Lung (tissue), 12 donors: ENCODE results near the gene SLC22A2. TPM values are rescaled to one million over a fixed set of nuclear protein-coding genes. Genes with fewer than 3 reads are reported as not detected.

Experiments used
- ATAC-seq: fragments of 200-7000 bp; cut with Tn5 transposase; one replicate; pipeline ENCODE4 v1.9.1; 2020; ENCODE audit warnings: moderate number of reproducible peaks; ENCODE audit not compliant: insufficient read depth, low FRiP score
- DNase-seq, 3 donors: peaks; one replicate each; pipeline ENCODE4 v3.0.0-alpha.2; 2013 to 2017
- H3K27ac ChIP-seq, 2 donors: one replicate each; pipeline ENCODE4 v1.5.1; 2013; ENCODE audit warnings: mild to moderate bottlenecking in 2 of 2, moderate library complexity in 2 of 2, control low read depth in 1 of 2, inconsistent platforms in 1 of 2, low read depth in 1 of 2, low read length in 1 of 2
- H3K27me3 ChIP-seq, 3 donors: one replicate each; pipeline ENCODE4 v1.5.1; 2013; ENCODE audit warnings: low read length in 2 of 3; ENCODE audit not compliant: control insufficient read depth in 3 of 3, insufficient read depth in 3 of 3
- H3K36me3 ChIP-seq, 4 donors: one replicate each; pipeline ENCODE4 v1.5.1; 2013; ENCODE audit warnings: low read length in 4 of 4, mild to moderate bottlenecking in 1 of 4, moderate library complexity in 1 of 4; ENCODE audit not compliant: control insufficient read depth in 4 of 4, insufficient read depth in 4 of 4
- H3K4me1 ChIP-seq, 5 donors: one replicate each; pipeline ENCODE4 v1.5.1; 2013; ENCODE audit warnings: low read length in 5 of 5, mild to moderate bottlenecking in 2 of 5, moderate library complexity in 1 of 5; ENCODE audit not compliant: control insufficient read depth in 5 of 5, insufficient read depth in 5 of 5
- H3K4me3 ChIP-seq: one replicate; pipeline ENCODE4 v1.5.1; 2013; ENCODE audit warnings: mild to moderate bottlenecking, control low read depth, moderate library complexity
- H3K9ac ChIP-seq, 2 donors: one replicate each; pipeline ENCODE4 v1.5.1; 2013; ENCODE audit warnings: low read length in 2 of 2, control low read depth in 1 of 2; ENCODE audit not compliant: insufficient read depth in 1 of 2
- H3K9me3 ChIP-seq, 4 donors: one replicate each; pipeline ENCODE4 v1.5.1; 2013; ENCODE audit warnings: low read length in 3 of 4, mild to moderate bottlenecking in 1 of 4, moderate library complexity in 1 of 4; ENCODE audit not compliant: control insufficient read depth in 4 of 4, insufficient read depth in 3 of 4
- WGBS, 2 donors: extraction: QIAGEN DNeasy Blood & Tissue Kit; methylation state at CpG; one replicate each; pipeline ENCODE4 v1.1.7; 2013; 5-methylcytosine and 5-hydroxymethylcytosine counted together
- polyA plus RNA-seq, 2 donors: library from polyadenylated mRNA; stranded (reverse); fragments of 200-250 nt; gene quantifications; one replicate each; pipeline ENCODE4 v1.2.1, GENCODE V29; 2013
- total RNA-seq, 2 donors: library from RNA; depleted of rRNA in 1 of 2; stranded (reverse); fragments of >200 nt in 1 of 2; gene quantifications; one replicate each; pipeline ENCODE4 v1.2.1, GENCODE V29; 2014 to 2021
- TF ChIP-seq, protein P1 (sequence below): IDR thresholded peaks from 2 replicates; pipeline ENCODE4 v1.5.1; 2012; ENCODE audit warnings: mild to moderate bottlenecking; ENCODE audit errors: control extremely low read depth, extremely low read depth
- donor health status: control.
- donor health status: control.
- donor health status: Bipolar disorder and iron deficiency.
- donor health status: healthy.
- donor health status: DM: yes; HTN: yes; CAD: no.

SLC22A2 gene
- total and polyA plus RNA-seq, 4 donors = not detected

DNA sequence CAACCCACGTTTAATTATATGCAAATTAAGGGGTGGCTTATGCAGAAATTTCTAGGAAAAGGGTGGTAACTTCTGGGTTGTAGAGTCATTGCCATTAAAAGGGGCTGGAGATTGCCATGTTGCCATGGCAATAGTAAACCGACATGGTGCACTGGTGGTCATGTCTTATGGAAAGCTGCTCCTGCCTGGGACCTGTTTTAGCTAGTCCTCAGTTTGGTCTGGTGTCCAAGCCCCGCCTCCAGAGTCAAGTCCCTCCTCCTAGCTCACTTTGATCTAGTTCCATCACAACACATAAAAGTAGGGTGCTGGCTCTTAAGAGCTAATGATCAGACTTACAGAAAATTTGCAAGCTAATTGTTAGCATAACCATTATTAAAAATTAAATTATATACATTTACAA, 5.3 kb downstream of the SLC22A2 start:
- H3K27me3 ChIP-seq = peaks cover 0 to 2% (median 0%) of the 10 kb centered on the region in 3 donors
- no peak overlapping the region for H3K9ac ChIP-seq
- no peak overlapping the region for H3K4me3 ChIP-seq
- no peaks in the 10 kb centered on the region for H3K36me3 ChIP-seq
- no peak overlapping the region for H3K27ac ChIP-seq
- H3K4me1 ChIP-seq = no peaks in the 10 kb centered on the region
- 36 to 56% methylated on average over 3 of the region's 3 CpGs for WGBS, 2 donors
- TF ChIP-seq, protein P1, sequence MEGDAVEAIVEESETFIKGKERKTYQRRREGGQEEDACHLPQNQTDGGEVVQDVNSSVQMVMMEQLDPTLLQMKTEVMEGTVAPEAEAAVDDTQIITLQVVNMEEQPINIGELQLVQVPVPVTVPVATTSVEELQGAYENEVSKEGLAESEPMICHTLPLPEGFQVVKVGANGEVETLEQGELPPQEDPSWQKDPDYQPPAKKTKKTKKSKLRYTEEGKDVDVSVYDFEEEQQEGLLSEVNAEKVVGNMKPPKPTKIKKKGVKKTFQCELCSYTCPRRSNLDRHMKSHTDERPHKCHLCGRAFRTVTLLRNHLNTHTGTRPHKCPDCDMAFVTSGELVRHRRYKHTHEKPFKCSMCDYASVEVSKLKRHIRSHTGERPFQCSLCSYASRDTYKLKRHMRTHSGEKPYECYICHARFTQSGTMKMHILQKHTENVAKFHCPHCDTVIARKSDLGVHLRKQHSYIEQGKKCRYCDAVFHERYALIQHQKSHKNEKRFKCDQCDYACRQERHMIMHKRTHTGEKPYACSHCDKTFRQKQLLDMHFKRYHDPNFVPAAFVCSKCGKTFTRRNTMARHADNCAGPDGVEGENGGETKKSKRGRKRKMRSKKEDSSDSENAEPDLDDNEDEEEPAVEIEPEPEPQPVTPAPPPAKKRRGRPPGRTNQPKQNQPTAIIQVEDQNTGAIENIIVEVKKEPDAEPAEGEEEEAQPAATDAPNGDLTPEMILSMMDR = no peak
- H3K9me3 ChIP-seq = no peaks in the 10 kb centered on the region
- no peak for DNase-seq
- ATAC-seq = no peak

DNA sequence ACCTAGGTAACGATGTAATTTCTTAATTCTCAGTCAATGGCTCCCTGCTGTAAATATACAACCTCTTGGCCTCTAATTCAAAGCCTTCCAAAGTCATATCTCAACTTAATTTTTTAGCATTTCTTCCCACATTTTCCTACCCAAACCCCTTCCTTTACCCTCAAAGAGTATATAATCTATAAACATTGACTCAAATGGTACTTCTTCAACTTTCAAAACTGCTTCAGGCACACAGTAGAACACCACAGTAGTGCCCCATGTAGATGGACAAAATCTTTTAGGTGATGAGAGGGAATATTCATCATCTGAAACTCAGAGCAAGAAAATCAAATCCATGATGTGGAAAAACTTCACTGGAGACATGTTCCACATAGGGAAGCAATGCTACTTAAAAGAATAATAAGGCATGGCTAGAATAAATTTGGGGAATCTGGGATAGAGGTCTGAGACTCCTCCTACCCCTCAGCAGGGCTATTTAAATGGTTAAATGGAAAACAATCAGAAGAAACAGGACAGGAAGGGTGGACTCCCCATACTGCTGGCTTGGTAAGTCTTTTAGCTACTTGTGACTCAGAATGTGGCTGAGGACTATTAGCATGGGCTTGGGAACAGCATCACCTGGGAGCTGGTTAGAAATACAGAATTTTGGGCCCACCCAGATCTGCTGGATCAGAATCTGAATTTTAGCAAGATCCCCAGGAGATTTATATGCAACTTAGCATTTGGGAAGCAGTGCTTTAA, 6.4 kb downstream of the SLC22A2 start:
- Histone ChIP-seq H3K4me1 (no peaks in the 10 kb centered on the region), H3K9me3 (no peaks in the 10 kb centered on the region), H3K4me3 (no peak overlapping the region), H3K27me3 (peaks cover 0 to 2% (median 0%) of the 10 kb centered on the region in 3 donors), H3K27ac (no peak overlapping the region), H3K36me3 (no peaks in the 10 kb centered on the region), H3K9ac (no peak overlapping the region)
- TF ChIP-seq, protein P1 = no peak
- 81 to 86% methylated on average over 1 of the region's 1 CpG for WGBS, 2 donors
- ATAC-seq = no peak
- no peak for DNase-seq

DNA sequence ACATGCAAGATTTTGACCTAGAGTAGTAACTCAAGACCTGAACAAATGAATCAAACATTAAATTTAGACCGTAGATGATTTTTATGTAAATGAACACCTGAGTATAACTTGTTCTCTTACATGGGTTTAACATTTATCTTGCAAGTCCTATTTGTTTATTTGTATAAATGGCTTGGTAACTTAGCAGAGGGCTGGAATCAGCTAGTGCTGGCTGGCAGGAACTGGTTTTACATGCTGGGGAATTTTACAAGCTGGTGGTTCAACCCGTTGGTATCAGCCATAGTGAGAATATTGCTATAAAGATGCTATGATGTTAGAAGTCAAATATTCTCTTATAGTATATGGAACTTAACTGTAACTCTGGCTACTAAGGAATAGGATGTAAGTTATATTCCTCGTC, 8.9 kb downstream of the SLC22A2 start:
- Histone ChIP-seq H3K27me3 (peaks cover 0 to 2% (median 0%) of the 10 kb centered on the region in 3 donors), H3K9me3 (no peaks in the 10 kb centered on the region), H3K9ac (no peak overlapping the region), H3K27ac (no peak overlapping the region), H3K4me3 (no peak overlapping the region), H3K36me3 (no peaks in the 10 kb centered on the region), H3K4me1 (no peaks in the 10 kb centered on the region)
- TF ChIP-seq, protein P1 = no peak
- ATAC-seq (no peak), DNase-seq (peak in 1 of 3 donors; percentile 8)
- WGBS, 2 donors = 77 to 80% methylated on average over 3 of the region's 3 CpGs
